ENCODE measurements around the gene COMMD7.

Gene COMMD7

GRCh38 chr20:32675223-32675975 is 67.9 kb downstream of the COMMD7 start:
- DNase-seq, result peak; percentile 82

GRCh38 chr20:32674362-32674789 is 68.9 kb downstream of the COMMD7 start:
- peak; percentile 35 for DNase-seq

- peak; percentile 53 for DNase-seq
Observed at GRCh38 chr20:32672982-32673851, 70.0 kb downstream of the COMMD7 start.

GRCh38 chr20:32672394-32672981 is 70.8 kb downstream of the COMMD7 start:
- no peak for DNase-seq

- no peak for DNase-seq
Observed at GRCh38 chr20:32670773-32671455, 72.4 kb downstream of the COMMD7 start.

GRCh38 chr20:32667027-32667426 is 76.2 kb downstream of the COMMD7 start:
- DNase-seq, result no peak

- no peak for DNase-seq
Observed at GRCh38 chr20:32664678-32665159, 78.5 kb downstream of the COMMD7 start.

GRCh38 chr20:32664012-32664677 is 79.1 kb downstream of the COMMD7 start:
- no peak for DNase-seq

GRCh38 chr20:32663335-32664011 is 79.8 kb downstream of the COMMD7 start:
- DNase-seq, result no peak

GRCh38 chr20:32661820-32662528 is 81.3 kb downstream of the COMMD7 start:
- DNase-seq, result no peak

GRCh38 chr20:32660661-32661060 is 82.6 kb downstream of the COMMD7 start:
- DNase-seq, result no peak

GRCh38 chr20:32656827-32657226 is 86.4 kb downstream of the COMMD7 start:
- DNase-seq, result no peak

GRCh38 chr20:32655903-32656512 is 87.3 kb downstream of the COMMD7 start:
- DNase-seq, result no peak

GRCh38 chr20:32652739-32653526 is 90.3 kb downstream of the COMMD7 start:
- peak; percentile 72 for DNase-seq

Data from NCI-H1105 (cell line).